Lung (tissue), 12 donors: ENCODE results near the gene C1orf35. TPM values are rescaled to one million over a fixed set of nuclear protein-coding genes. Genes with fewer than 3 reads are reported as not detected.

Experiments used
- ATAC-seq: fragments of 200-7000 bp; cut with Tn5 transposase; one replicate; pipeline ENCODE4 v1.9.1; 2020; ENCODE audit warnings: moderate number of reproducible peaks; ENCODE audit not compliant: insufficient read depth, low FRiP score
- DNase-seq, 3 donors: peaks; one replicate each; pipeline ENCODE4 v3.0.0-alpha.2; 2013 to 2017
- H3K27ac ChIP-seq, 2 donors: one replicate each; pipeline ENCODE4 v1.5.1; 2013; ENCODE audit warnings: mild to moderate bottlenecking in 2 of 2, moderate library complexity in 2 of 2, control low read depth in 1 of 2, inconsistent platforms in 1 of 2, low read depth in 1 of 2, low read length in 1 of 2
- H3K27me3 ChIP-seq, 3 donors: one replicate each; pipeline ENCODE4 v1.5.1; 2013; ENCODE audit warnings: low read length in 2 of 3; ENCODE audit not compliant: control insufficient read depth in 3 of 3, insufficient read depth in 3 of 3
- H3K36me3 ChIP-seq, 4 donors: one replicate each; pipeline ENCODE4 v1.5.1; 2013; ENCODE audit warnings: low read length in 4 of 4, mild to moderate bottlenecking in 1 of 4, moderate library complexity in 1 of 4; ENCODE audit not compliant: control insufficient read depth in 4 of 4, insufficient read depth in 4 of 4
- H3K4me1 ChIP-seq, 5 donors: one replicate each; pipeline ENCODE4 v1.5.1; 2013; ENCODE audit warnings: low read length in 5 of 5, mild to moderate bottlenecking in 2 of 5, moderate library complexity in 1 of 5; ENCODE audit not compliant: control insufficient read depth in 5 of 5, insufficient read depth in 5 of 5
- H3K4me3 ChIP-seq: one replicate; pipeline ENCODE4 v1.5.1; 2013; ENCODE audit warnings: mild to moderate bottlenecking, control low read depth, moderate library complexity
- H3K9ac ChIP-seq, 2 donors: one replicate each; pipeline ENCODE4 v1.5.1; 2013; ENCODE audit warnings: low read length in 2 of 2, control low read depth in 1 of 2; ENCODE audit not compliant: insufficient read depth in 1 of 2
- H3K9me3 ChIP-seq, 4 donors: one replicate each; pipeline ENCODE4 v1.5.1; 2013; ENCODE audit warnings: low read length in 3 of 4, mild to moderate bottlenecking in 1 of 4, moderate library complexity in 1 of 4; ENCODE audit not compliant: control insufficient read depth in 4 of 4, insufficient read depth in 3 of 4
- CTCF ChIP-seq: IDR thresholded peaks from 2 replicates; pipeline ENCODE4 v1.5.1; 2012; ENCODE audit warnings: mild to moderate bottlenecking; ENCODE audit errors: control extremely low read depth, extremely low read depth
- WGBS, 2 donors: extraction: QIAGEN DNeasy Blood & Tissue Kit; methylation state at CpG; one replicate each; pipeline ENCODE4 v1.1.7; 2013; 5-methylcytosine and 5-hydroxymethylcytosine counted together
- polyA plus RNA-seq, 2 donors: library from polyadenylated mRNA; stranded (reverse); fragments of 200-250 nt; gene quantifications; one replicate each; pipeline ENCODE4 v1.2.1, GENCODE V29; 2013
- total RNA-seq, 2 donors: library from RNA; depleted of rRNA in 1 of 2; stranded (reverse); fragments of >200 nt in 1 of 2; gene quantifications; one replicate each; pipeline ENCODE4 v1.2.1, GENCODE V29; 2014 to 2021
- donor health status: control.
- donor health status: control.
- donor health status: Bipolar disorder and iron deficiency.
- donor health status: healthy.
- donor health status: DM: yes; HTN: yes; CAD: no.

The C1orf35 gene
- total and polyA plus RNA-seq, 4 donors = 9.1 to 19.9 (median 15.0) TPM

DNA sequence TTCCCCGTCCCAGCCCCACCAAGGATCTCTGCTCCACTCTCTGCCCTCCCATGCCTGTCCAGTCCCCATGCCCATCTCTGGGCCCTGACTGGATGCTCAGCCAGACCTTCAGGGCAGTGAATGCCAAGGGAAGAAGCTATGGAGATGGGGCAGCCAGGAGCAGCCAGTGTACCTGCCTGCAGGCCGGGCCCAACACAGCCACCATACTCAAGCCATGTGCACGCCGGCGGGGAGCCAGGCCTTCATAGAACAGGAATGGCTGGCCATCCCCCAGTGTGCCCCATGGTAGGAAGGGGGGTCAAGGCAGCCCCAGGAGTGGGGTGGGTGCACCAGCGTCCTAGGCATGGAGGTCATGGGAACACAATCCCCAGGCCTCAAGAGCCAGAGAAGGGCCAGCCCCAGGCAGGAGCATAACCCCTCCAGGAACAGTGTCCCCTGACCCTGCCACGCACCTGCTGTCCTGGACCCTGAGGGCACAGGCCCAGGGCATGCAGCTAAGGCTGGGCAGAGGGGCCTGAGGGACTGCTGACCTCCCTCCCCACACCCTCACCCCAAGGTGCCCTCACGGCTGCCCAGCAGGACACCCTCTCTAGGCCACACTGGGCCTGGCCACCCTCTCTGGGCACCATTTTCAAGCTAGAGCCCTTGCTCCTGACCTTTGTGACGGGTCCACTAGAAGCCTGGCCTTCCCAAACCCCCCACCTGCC is 40.9 kb downstream of the C1orf35 start:
- H3K9ac ChIP-seq = no peak overlapping the region
- DNase-seq = no peak
- peaks cover 0 to 9% (median 0%) of the 10 kb centered on the region in 5 donors for H3K4me1 ChIP-seq
- no peaks in the 10 kb centered on the region for H3K36me3 ChIP-seq
- no peak overlapping the region for H3K4me3 ChIP-seq
- ATAC-seq = no peak
- no peak overlapping the region for H3K27ac ChIP-seq
- no peak for TF ChIP-seq CTCF
- H3K9me3 ChIP-seq = peaks cover 0 to 6% (median 0%) of the 10 kb centered on the region in 4 donors
- WGBS, 2 donors = 94 to 95% methylated on average over 9 of the region's 9 CpGs
- H3K27me3 ChIP-seq = peaks cover 5 to 34% (median 28%) of the 10 kb centered on the region in 3 donors

DNA sequence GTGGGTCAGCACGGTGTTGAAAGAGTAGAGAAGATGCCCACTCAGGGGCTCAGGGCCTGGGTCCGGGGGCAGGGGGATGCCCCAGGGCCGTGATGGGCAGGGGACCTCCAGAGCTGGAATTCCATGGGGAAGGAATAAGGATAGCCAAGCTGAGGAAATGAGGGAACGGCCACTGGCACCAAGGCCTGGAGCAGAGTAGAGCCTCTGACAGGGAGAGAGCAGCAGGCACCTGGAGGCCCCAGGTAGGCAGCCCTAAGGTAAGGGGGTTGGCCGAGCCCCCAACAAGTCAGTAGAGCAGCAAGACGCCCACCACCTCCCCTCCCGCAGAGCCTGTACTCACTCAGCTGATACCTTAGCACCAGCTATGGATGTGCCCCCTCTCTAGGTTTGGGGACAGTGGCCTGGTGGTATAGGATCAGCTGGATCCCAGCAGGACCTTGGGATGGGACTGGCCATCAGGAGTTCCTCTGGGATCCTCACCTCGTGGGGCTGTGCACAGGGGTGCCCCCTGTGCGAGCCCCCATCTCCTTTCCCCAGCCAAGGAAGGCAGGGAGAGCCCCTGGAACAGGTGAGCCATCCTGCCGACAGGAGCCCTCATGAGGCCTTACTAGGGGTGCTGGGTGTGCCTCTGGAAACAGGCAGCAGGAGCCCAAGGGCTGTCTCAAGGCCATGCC is 41.6 kb downstream of the C1orf35 start:
- peaks cover 5 to 35% (median 33%) of the 10 kb centered on the region in 3 donors for H3K27me3 ChIP-seq
- WGBS, 2 donors = 78 to 83% methylated on average over 10 of the region's 10 CpGs
- H3K9ac ChIP-seq = no peak overlapping the region
- TF ChIP-seq CTCF = no peak
- DNase-seq (no peak), ATAC-seq (no peak)
- peaks cover 0 to 9% (median 0%) of the 10 kb centered on the region in 5 donors for H3K4me1 ChIP-seq
- no peaks in the 10 kb centered on the region for H3K36me3 ChIP-seq
- H3K4me3 ChIP-seq = no peak overlapping the region
- peaks cover 0 to 6% (median 0%) of the 10 kb centered on the region in 4 donors for H3K9me3 ChIP-seq
- H3K27ac ChIP-seq = no peak overlapping the region

DNA sequence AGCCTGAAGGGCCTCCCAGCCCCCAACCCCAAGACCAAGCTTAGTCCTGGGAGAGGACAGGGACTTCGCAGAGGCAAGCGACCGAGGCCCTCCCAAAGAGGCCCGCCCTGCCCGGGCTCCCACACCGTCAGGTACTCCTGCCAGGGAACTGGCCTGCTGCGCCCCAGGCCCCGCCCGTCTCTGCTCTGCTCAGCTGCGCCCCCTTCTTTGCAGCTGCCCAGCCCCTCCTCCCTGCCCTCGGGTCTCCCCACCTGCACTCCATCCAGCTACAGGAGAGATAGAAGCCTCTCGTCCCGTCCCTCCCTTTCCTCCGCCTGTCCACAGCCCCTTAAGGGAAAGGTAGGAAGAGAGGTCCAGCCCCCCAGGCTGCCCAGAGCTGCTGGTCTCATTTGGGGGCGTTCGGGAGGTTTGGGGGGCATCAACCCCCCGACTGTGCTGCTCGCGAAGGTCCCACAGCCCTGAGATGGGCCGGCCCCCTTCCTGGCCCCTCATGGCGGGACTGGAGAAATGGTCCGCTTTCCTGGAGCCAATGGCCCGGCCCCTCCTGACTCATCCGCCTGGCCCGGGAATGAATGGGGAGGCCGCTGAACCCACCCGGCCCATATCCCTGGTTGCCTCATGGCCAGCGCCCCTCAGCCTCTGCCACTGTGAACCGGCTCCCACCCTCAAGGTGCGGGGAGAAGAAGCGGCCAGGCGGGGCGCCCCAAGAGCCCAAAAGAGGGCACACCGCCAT is 42.5 kb downstream of the C1orf35 start:
- no peaks in the 10 kb centered on the region for H3K36me3 ChIP-seq
- 12 to 19% methylated on average over 33 to 34 of the region's 34 CpGs for WGBS, 2 donors
- H3K27me3 ChIP-seq = peaks cover 5 to 39% (median 38%) of the 10 kb centered on the region in 3 donors
- H3K27ac ChIP-seq = peak overlapping the region in 1 of 2 donors; percentile 30
- TF ChIP-seq CTCF = no peak
- ATAC-seq = no peak
- H3K9ac ChIP-seq = no peak overlapping the region
- peak overlapping the region; percentile 8 for H3K4me3 ChIP-seq
- peaks cover 0 to 6% (median 0%) of the 10 kb centered on the region in 4 donors for H3K9me3 ChIP-seq
- DNase-seq = no peak
- H3K4me1 ChIP-seq = peaks cover 0 to 9% (median 0%) of the 10 kb centered on the region in 5 donors
